ENCODE results near the gene UBE2H. TPM values are rescaled to one million over a fixed set of nuclear protein-coding genes. Genes with fewer than 3 reads are reported as not detected.
A peak's percentile ranks its signal among the peaks of the same experiment; 100 is the strongest.
"Not testable (repeated sequence)": the region's sequence is repeated elsewhere in the genome, so short reads cannot be mapped to it uniquely, and the experiment has no call there.

The UBE2H gene
- total RNA-seq, 1 experiment from 2014 or later, result 33.7 TPM

DNA sequence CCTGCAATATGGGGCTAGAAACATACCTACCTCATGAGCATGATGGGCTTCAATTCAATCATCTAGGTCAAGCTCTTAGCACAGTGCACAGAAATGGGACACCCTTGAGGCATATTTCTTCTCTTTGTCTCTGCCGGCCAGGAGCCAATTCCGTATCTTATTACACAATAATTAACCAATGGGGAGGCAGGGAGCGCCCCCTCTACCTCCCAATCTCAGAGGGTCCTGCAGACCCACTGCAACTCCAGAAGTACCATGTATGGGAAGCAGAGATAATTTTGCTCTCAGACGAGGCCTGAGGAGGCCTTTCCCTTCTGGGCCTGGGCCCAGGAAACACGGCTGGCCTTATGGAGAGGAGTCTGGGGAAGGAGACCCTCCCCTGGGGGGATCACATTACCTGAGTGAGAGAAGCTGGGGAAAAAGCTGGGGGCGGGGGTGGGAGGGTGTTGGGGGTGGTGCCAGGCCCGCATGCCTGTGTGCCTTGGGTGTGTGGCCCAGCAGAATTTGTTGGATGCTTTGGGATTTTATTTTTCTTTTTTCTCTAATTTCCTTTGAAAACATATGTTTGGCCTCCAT is 155.5 kb downstream of the UBE2H start:
- H3K36me3 ChIP-seq (replicated peaks; ENCODE audit: control insufficient read depth, insufficient read depth, low read length), result no peaks in the 10 kb centered on the region
- H3K27me3 ChIP-seq (ENCODE audit: control insufficient read depth, insufficient read depth, low read length), result no peaks in the 10 kb centered on the region; the same call in 1 of the 2 replicates
- no peak overlapping the region for H3K4me3 ChIP-seq (ENCODE audit: insufficient read depth, low read depth, low read length)
- peak; percentile 84 for DNase-seq

DNA sequence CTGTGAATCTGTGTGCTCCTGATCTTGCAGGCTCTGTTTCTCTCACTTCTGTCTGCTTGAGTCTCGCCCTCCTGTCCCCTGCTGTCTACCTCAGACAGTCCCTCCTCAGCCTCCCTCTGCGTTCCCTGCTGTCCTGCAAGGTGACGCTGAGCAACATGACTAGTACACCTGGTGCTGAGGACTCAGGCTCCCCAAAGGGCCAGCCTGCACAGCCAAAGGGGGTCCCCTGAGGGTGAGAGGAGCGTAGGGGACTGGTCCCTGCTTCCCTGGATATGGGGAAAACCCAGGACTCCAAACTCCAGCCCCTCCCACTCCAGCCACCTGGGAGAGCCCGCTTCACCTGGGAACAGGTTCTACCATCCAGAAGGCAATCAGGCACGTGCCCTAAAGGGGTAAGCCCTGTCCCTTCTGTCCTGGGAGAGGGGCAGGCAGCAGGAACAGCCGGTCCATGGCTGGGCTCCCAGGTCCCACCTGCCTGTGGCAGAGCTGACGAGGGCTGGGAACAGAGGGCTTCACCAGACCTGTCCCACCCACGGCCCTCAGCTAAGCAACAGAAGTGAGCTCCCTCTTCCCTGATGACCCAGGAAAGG is 156.5 kb downstream of the UBE2H start:
- no peaks in the 10 kb centered on the region for H3K36me3 ChIP-seq (replicated peaks; ENCODE audit: control insufficient read depth, insufficient read depth, low read length)
- H3K27me3 ChIP-seq (ENCODE audit: control insufficient read depth, insufficient read depth, low read length), result no peaks in the 10 kb centered on the region; the same call in 1 of the 2 replicates
- H3K4me3 ChIP-seq (ENCODE audit: insufficient read depth, low read depth, low read length), result no peak overlapping the region
- DNase-seq, result peak; percentile 59

DNA sequence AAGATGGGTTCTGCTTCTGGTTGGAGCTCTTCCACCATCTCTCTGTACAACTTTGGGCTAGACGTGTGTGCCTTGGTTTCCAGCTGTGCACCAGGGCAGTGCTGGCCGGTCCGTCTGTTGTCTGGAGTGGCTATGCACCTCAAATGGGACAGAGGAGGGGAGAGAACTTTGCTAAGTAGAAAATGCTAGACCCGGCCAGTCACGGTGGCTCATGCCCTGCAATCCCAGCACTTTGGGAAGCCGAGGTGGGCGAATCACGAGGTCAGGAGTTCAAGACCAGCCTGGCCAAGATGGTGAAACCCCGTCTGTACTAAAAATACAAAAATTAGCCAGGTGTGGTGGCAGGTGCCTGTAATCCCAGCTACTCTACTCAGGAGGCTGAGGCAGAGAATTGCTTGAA is 158.3 kb downstream of the UBE2H start:
- not testable (repeated sequence) for H3K36me3 ChIP-seq (replicated peaks; ENCODE audit: control insufficient read depth, insufficient read depth, low read length); DNase-seq; H3K4me3 ChIP-seq (ENCODE audit: insufficient read depth, low read depth, low read length)

DNA sequence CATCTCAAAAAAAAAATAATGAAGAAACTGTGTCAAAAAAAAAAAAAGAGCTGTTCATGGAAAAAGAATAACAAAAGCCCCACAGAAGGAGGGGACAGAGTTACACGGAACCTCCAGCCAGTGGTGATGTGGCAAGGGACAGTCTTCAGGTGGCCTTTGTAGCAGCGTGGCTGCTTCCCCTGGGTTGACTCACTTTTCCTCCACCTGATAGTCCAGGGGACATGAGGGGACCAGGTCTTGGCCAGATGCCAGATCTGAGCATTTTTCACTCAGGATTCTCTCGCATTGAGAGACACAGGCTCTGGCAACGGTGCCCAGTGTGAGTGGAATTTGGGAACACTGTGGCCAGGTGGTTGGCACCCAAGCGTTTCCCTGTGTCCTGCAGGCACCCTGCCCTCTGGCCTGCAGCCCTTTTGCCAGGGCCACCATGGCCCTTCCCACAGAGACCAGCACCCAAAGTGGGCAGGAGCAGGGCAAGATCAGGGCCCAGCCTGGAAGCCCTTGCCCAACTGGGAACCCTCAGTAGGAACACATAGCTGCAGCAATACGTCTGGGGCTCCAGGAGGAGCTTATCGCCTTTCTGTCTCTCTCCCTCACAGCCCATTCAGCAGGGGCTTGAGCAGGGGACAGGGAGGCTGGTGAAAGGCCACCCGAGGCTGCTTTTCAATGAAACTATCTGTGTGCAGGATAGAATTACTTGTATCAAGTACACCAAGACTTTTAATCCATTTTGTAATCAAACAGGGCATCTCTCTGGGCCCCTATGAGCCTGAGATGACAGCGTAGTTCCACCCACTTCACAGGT is 159.1 kb downstream of the UBE2H start:
- Histone ChIP-seq H3K4me3 (ENCODE audit: insufficient read depth, low read depth, low read length) (no peak overlapping the region), H3K27me3 (ENCODE audit: control insufficient read depth, insufficient read depth, low read length) (peaks cover 18% of the 10 kb centered on the region), H3K36me3 (replicated peaks; ENCODE audit: control insufficient read depth, insufficient read depth, low read length) (no peaks in the 10 kb centered on the region)
- DNase-seq, result peak; percentile 54

More for the DNA sequence above, 158.3 kb downstream of the UBE2H start:
- H3K27me3 ChIP-seq (ENCODE audit: control insufficient read depth, insufficient read depth, low read length), result peaks cover 11% of the 10 kb centered on the region

DNA sequence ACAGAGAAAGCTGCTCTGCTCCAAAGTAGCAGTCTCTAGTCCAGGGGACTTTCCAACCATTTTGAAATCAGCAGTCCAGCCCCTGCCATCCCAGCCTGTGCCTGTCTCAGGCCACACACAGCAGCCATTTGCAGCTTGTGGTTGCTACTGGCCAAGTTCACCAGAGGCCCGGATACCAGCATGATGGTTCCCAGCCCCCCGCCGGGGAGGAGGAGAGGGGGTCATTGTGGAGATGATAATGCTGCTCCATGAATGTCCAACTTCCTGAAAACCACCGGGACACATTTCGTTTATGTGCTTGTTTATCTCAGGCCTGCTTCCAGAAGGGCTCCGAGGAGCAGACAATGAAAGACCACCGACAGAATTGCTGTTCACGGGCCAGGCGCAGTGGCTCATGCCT is 160.0 kb downstream of the UBE2H start:
- H3K4me3 ChIP-seq (ENCODE audit: insufficient read depth, low read depth, low read length), result no peak overlapping the region
- peak; percentile 47 for DNase-seq
- no peaks in the 10 kb centered on the region for H3K36me3 ChIP-seq (replicated peaks; ENCODE audit: control insufficient read depth, insufficient read depth, low read length)
- H3K27me3 ChIP-seq (ENCODE audit: control insufficient read depth, insufficient read depth, low read length), result peaks cover 26% of the 10 kb centered on the region

DNA sequence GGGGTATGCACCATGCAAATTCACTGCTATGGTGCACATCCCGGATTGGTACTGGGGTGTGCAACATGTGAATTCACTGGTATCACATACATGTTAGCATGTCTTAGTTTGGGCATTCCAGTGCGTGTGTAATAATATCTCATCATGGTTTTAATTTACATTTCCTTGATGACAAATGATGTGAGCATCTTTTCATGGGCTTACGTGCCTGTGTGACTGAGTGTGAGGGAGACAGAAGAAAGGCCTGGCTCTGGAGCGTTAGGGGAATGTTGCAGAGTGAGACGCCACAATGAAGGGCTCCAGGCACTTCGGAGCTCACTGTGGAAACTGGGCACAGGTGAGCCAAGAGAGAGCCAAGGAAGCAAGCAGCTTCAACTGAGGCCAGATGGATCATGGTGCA is 162.6 kb downstream of the UBE2H start:
- Histone ChIP-seq H3K36me3 (replicated peaks; ENCODE audit: control insufficient read depth, insufficient read depth, low read length) (no peaks in the 10 kb centered on the region), H3K27me3 (ENCODE audit: control insufficient read depth, insufficient read depth, low read length) (peaks cover 52% of the 10 kb centered on the region), H3K4me3 (ENCODE audit: insufficient read depth, low read depth, low read length) (no peak overlapping the region)
- DNase-seq, result peak; percentile 14

DNA sequence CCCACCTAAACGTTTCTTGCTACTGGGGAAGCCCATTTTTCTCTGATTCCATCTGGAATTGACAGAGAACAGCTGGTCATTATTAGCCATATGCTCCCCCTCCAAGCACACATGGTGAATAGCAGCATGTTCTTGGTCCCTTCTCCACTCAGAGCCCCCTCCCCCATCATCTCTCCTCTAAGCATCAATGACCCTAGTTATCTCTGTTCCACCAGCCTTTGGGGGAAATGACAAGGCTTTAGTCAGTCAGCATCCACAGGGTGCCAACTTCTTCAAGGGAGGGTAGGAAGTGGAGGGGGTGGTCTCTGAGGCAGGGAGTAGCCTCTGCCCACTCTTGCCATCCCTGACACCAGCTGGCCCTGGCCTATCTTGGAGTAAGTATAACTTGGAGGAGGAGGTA is 163.1 kb downstream of the UBE2H start:
- no peak overlapping the region for H3K4me3 ChIP-seq (ENCODE audit: insufficient read depth, low read depth, low read length)
- no peak for DNase-seq
- H3K27me3 ChIP-seq (ENCODE audit: control insufficient read depth, insufficient read depth, low read length), result peaks cover 56% of the 10 kb centered on the region
- no peaks in the 10 kb centered on the region for H3K36me3 ChIP-seq (replicated peaks; ENCODE audit: control insufficient read depth, insufficient read depth, low read length)

DNA sequence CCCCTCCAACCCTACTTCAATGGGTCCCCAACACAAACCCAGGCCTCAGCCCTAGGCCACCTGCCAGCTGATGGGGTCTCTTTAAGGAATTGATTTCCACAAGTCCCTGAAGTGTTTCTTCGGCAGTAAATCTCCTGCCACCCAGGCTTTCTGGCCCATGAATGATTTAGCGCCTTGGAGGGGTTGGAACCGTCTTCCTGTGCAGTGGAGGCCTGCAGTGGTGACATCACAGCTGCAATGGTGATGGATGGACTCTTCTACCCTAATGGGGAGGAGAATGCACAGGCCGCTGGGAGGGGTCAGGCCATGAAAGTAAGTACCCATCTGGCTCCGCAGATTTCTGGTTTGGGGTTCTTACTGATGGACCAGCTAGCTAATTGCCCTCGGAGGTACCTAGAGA is 163.8 kb downstream of the UBE2H start:
- DNase-seq, result no peak
- Histone ChIP-seq H3K4me3 (ENCODE audit: insufficient read depth, low read depth, low read length) (no peak overlapping the region), H3K36me3 (replicated peaks; ENCODE audit: control insufficient read depth, insufficient read depth, low read length) (no peaks in the 10 kb centered on the region), H3K27me3 (ENCODE audit: control insufficient read depth, insufficient read depth, low read length) (peaks cover 63% of the 10 kb centered on the region)

DNA sequence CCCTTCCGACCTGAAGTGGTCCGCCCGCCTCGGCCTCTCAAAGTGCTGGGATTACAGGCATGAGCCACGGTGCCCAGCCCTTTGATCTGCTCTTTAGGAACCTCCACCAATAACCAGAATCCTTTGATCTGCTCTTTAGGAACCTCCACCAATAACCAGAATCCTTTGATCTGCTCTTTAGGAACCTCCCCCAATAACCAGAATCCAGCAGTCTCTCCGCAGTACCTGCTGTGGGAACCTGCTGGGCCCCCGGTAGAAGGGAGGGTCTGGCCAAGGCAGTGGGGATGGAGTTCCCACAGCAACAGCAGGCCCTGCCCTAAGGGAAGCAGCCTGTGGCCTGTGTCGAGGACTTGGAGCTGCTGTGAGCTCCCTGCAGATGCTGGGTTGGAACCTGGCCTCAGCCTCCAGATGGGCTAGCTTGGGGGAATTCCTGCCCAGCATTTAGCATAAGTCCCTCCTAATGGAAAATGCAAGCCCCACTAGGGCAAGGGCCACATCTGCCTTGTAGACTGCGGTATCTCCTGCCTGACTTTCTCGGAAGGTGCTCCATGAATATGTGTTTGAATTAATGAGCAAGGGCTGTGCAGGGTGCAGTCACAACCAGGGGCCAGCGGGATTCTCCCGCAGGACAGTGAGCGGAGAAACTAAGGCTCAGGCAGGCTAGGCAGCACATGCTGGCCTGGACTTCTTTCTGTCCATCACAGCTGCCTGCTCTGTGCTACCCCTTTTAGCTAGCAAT is 165.8 kb downstream of the UBE2H start:
- DNase-seq, result peak; percentile 83
- Histone ChIP-seq H3K4me3 (ENCODE audit: insufficient read depth, low read depth, low read length) (no peak overlapping the region), H3K27me3 (ENCODE audit: control insufficient read depth, insufficient read depth, low read length) (peaks cover 83% of the 10 kb centered on the region), H3K36me3 (replicated peaks; ENCODE audit: control insufficient read depth, insufficient read depth, low read length) (no peaks in the 10 kb centered on the region)

DNA sequence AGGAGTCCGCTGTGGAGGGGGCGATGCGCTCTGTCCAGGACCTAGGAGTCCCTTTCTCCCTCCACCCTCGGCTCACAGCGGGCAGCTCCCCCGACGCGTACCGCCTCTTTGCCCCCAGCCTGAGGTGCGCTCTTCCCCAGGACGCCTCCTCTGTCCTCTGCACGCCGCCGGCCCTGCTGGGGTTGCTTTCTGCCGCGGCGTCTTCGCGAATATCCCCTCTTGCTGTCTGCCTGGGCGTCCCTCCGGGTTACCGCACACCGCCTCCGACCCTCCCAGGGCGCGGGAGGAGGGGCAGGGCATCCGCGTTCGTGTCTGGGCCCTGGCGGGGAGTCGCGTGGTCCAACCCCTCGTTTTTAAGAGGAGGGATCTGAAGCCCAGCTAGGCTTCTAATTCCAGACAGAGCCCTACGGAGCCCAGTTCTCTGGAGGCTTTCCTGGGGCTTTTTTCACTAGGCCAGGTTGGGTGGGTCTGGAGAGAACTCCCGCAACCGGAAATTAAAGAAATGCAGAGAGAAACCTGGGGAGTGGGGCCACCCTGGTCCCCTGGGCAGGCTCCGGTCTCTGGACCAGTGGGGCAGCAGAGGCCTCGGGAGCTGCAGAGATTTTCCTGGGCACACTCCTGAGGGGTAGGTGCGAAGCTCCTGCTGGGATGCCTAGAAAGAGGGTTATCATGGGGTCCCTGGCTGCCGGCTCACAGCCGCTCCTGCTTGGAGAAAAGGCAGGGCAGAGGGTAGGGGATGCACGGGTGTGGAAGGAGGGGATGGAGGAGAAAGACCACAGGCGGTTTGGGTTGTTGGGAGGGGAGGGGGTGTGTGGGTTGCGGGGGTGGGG is 166.9 kb downstream of the UBE2H start:
- no peaks in the 10 kb centered on the region for H3K36me3 ChIP-seq (replicated peaks; ENCODE audit: control insufficient read depth, insufficient read depth, low read length)
- DNase-seq, result peak; percentile 84
- H3K27me3 ChIP-seq (ENCODE audit: control insufficient read depth, insufficient read depth, low read length), result peaks cover 92% of the 10 kb centered on the region
- peak overlapping the region; percentile 13 for H3K4me3 ChIP-seq (ENCODE audit: insufficient read depth, low read depth, low read length)

DNA sequence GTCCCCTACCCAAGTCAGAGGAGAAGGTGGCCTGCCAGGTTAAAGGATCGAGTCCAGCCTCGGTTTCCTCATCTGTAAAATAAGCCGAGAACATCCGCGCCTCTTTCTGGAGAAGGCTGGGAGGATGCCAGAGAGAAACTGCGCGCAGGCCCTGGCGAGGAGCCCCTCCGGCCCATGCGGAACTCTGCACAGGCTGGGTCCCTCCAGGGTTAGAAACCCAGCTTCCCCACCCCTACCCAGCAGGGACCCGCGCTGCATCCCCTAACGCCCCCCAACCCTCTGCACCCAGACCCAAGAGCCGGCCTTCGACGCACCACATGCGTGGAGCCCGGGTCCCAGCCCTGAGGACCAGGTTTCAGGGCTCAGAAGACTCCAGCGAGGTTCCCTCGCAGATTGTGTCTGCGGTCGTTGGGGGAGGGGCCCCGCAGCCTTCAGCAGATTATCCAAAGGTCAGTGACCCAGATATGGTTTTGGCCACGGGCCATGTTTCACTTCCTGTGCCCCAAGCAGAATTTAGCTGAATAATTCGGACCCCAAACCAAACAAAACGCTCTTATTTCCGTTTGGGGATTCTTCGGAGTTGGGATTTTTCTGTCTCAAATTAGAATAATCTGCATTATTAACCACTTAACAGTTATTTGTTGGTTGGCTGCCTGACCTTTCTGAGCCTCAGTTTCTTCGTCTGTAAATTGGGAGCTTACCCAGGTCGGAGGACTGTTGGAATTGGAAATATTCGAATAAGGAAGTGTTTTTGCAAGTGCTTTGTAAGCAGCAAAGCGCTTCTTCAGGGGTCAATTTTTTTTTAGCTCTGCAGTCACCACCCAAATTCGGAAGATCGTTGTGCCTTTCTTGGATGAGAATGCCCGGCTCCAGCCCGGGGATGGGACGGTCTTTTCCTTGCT is 167.7 kb downstream of the UBE2H start:
- Histone ChIP-seq H3K27me3 (ENCODE audit: control insufficient read depth, insufficient read depth, low read length) (peaks cover 89% of the 10 kb centered on the region), H3K36me3 (replicated peaks; ENCODE audit: control insufficient read depth, insufficient read depth, low read length) (no peaks in the 10 kb centered on the region), H3K4me3 (ENCODE audit: insufficient read depth, low read depth, low read length) (peak overlapping the region; percentile 13)
- DNase-seq, result peak; percentile 76

DNA sequence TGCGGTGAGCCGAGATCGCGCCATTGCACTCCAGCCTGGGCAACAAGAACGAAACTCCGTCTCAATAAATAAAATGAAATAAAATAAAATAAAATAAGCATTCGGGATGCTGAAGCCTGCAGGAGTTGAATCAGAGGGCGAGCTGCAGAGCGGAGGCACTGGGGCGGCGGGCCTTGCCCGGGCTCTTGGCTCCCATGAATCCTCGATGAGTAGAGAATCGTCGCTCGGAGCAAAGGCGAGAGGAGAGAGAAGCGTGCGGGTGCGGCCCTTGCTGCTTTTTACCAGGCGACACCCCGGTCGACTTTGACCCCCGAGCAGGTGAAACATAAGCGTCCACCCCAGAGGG is 168.3 kb downstream of the UBE2H start:
- Histone ChIP-seq H3K36me3 (replicated peaks; ENCODE audit: control insufficient read depth, insufficient read depth, low read length) (no peaks in the 10 kb centered on the region), H3K4me3 (ENCODE audit: insufficient read depth, low read depth, low read length) (no peak overlapping the region), H3K27me3 (ENCODE audit: control insufficient read depth, insufficient read depth, low read length) (peaks cover 87% of the 10 kb centered on the region)
- peak; percentile 73 for DNase-seq

DNA sequence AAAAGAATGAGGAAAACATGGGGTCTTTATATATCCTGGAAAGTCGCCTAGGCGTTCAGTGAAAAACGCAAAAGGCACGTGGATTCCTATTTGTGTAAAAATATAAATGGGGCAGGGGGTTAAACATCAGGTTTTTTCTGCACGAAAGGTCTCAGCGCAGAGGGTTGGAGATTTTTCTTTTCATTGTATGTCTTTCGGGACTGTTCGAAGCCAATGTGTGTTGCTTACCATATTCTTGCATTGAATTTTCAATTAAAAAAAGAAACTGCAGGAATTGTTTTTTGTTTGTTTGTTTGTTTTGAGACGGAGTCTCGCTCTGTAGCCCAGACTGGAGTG is 169.2 kb downstream of the UBE2H start:
- H3K4me3 ChIP-seq (ENCODE audit: insufficient read depth, low read depth, low read length), result no peak overlapping the region
- DNase-seq, result no peak
- H3K27me3 ChIP-seq (ENCODE audit: control insufficient read depth, insufficient read depth, low read length), result peaks cover 87% of the 10 kb centered on the region

More for the DNA sequence above, 169.2 kb downstream of the UBE2H start:
- H3K36me3 ChIP-seq (replicated peaks; ENCODE audit: control insufficient read depth, insufficient read depth, low read length), result no peaks in the 10 kb centered on the region
